Hepatic stellate cell (primary cell): Measurements from ENCODE around the gene COL5A3.

Source experiments
- DNase-seq: peaks from one replicate; pipeline ENCODE4 v3.0.0; 2011; ENCODE audit warnings: low spot score

Gene COL5A3

DNA sequence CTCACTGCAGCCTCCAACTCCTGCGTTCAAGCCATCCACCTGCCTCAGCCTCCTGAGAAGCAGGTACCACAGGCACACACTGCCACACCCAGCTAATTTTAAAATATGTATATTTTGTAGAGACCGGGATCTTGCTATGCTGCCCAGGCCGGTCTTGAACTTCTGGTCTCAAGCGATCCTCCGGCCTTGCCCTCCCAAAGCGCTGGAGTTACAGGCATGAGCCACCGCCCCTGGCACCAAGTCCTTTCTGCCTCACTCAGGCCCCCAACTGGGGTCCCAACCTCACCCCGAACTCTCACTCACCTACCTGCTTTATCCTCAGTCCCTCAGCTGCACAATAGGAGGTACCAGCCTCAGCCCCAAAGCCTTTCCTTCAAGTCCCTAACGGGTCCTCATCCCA lies 635 bp upstream of the COL5A3 start:
- DNase-seq = no peak

DNA sequence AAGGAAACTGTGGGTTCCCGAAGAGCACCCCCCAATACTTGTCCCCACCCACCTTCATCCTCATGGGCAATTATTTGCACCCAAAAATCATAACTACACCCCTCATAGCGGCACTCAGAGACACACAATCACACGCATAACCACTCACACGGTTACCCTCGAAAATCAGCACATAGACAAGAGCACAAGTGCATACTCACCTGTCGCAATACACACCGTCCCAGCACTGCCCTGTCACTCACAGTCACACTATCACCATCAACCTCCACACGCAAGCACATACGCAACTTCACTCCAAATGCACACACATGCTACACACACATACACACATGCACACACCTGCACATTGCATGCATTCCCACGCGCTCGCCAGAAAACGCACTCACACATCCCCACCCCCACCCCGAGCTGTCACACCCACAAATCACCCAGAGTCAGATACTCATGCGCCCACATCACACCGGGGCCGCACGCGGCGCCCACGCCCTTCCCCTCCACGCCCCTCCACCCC lies 535 bp downstream of the COL5A3 start:
- peak; percentile 47 for DNase-seq

DNA sequence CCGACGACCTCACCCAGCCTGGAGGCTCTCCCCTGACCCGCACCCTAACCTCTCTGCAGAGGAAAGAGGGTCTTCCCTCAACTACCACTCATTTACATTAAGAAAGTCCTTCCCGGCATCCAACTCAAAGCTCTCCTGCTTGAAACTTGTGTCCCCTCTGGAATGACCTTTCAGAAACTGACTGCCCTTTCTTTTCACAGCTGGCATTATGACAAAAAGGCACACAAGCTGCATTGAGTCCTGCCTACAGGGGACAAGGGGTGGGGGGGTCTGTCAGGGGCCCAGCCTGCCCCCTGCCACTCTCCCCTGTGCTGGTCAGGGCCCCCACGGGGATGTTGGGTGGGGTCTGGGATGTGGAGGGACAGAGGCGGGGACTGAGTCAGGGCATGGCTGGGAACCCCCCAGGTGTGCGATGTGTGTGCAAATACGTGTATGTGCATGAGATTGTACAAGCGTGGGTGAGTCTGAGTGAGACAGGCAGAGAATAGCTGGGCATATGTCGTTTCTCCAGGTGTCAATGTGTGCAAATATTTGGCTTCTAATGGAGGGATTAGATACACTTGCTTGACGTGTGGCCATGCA lies 2.0 kb downstream of the COL5A3 start:
- DNase-seq = peak; percentile 49

DNA sequence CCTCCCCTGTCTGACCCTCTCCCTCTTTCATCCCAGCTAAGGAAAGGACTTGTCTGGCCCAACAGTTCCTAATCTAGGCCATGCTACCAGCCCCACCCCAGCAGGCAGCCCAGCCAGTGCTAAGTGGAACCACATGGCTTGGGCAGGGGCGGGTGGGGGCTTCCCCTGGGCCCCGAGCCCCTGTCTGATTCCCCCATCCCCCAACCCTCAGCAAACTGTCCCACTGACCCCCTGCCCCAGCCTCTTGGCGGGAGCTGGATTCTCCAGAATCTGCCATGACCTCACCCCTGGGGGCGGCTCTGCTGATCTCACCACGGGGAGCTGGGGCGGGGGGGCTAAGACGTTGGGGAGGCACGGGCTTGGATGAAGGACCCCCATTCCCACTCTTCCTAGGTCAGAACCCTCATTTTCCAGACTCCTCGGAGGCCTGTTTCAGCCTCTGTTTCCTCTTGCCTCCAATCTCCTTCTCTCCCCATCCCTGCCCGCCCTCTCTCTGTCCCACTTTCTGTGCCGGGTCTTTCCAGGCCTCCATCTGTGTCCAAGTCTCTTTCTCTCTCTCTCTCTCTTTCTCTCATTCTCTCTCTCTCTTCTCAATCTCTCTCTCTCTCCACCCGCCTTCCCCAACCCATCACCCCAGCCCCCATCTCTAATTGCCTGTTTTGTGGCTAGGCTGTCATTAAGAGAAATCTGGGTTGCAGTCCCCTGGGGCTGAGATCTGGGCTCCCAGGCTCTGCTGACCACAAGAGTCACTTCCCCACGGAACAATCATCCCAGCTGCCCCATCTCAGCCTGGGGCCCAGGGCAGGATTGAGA lies 2.7 kb downstream of the COL5A3 start:
- peak; percentile 92 for DNase-seq

DNA sequence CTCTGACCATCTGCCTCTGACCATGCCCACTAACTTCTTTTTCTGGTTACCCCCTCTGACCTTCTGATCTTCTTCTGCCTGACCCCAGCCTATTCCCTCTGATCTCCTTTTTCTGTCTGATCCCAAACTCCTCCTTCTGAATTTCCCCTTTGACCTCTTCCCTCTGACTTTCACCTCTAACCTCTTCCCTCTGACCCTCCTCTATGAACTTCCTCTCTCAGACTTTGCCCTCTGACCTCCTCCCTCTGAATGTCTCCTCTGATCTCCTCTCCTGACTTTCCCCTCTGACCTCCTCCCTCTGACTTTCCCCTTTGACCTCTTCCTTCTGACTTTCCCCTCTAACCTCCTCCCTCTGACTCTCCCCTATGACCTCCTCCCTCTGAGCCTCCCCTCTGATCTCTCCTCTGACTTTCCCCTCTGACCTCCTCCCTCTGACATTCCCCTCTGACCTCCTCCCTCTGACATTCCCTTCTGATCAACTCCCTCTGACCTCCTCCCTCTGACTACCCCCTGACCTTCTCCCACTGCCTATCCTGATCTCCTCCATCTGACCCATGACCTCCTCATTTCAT lies 3.5 kb downstream of the COL5A3 start:
- DNase-seq = no peak

DNA sequence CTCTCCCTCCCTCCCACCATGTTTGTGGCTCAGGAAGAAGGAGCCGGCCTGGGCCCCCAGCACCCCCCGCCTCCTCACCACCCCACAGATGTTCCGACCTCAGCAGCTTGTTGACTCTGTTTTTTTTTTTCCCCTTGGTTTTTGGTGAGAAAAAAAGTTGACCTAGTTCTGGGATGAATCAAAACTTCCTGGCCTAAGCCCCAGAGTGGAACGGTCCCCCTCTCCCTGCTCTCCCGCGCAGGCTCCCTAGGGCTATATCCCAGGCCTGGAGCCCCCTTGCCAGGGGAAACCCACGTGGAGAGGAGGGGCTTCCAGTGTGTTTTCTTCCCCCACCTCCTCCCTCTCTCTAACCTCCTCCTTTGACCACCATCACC lies 4.0 kb downstream of the COL5A3 start:
- no peak for DNase-seq

DNA sequence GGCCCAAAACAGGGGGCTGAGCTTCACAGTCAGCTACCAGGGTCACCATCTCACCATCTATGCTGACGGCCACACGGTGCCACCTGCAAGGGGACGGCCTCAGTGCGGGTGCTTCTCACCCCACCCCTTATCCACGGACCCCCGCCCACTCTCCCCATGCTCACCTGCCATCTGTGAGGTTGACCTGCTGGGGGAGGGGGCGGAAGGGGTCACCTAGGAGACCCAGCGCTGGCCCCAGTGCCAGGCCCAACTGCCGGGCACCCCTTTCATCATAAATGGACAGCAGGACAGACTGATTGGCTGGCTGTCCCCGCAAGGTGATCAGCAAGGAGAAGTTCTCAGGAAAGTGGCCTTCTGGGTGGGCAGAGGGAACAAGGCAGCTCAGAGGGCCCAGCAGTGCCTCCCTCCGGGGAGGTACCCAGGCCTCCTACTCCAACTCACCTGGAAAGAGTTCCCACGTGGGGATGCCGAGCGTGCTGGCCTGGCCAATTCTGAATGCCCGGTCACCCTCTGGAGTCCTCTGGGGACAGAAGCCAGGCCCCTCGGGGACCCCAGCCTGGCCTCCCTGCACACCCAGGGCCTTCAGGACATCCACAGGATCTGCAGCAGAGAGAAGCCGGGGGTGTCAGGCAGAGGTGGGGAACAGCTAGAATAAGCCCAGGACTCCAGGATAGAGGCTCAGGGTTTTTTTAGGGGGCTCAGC lies 4.5 kb downstream of the COL5A3 start:
- DNase-seq = no peak

DNA sequence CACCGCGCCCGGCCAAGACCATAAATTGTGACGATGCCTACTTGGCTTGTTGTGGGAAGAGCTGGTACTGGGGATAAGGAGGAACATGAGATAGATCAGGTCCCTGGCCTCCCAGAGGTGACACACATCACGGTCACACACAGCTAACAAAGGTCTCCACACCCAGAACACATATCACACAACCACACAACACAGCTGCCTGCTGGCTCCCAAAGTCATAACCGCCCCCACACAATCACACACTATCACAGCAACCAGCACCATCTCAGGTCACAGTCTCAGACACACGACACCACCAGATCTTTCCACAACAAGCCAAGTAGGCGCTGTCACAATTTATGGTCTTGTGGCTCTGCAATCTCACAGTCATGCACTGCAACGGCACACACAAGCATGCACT lies 5.7 kb downstream of the COL5A3 start:
- no peak for DNase-seq

DNA sequence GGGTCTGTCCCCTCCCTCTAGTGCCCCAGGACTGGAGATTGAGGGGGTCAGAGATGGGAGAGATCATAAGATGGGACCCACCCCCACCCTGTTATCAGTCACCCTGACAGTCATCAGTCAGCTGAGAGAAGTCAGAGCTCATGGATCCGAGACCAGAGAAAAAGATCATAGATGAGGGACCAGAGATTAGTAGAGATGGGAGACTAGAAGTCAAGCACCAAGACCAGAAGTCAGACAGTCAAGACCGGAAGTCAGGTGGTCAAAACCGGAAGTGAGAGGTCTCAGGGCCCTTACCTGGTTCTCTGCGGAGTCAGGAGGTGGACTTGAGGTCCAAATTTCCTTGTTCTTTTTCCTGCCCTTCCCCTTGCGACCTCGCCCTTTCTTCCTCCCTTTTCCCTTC lies 7.0 kb downstream of the COL5A3 start:
- no peak for DNase-seq

DNA sequence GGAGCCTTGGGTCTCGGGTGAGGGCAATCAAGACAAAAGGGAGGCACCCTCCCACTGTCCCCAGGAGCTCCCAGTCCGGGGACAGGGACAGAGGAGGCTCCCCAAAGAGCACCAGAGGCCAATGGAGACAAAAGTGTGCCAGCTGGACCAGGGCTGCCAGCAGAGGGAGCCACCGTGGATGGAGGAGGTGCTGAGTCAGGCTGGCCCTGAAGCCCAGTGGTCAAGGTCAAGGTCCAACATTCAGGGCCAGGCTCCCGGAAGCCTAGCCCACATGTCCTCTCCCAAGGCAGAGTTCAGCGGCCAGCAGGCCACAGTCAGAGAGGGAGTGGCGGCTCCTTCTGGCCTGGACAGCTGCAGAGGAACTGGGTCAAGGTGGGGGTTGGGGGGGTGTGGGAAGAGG lies 8.4 kb downstream of the COL5A3 start:
- peak; percentile 65 for DNase-seq

DNA sequence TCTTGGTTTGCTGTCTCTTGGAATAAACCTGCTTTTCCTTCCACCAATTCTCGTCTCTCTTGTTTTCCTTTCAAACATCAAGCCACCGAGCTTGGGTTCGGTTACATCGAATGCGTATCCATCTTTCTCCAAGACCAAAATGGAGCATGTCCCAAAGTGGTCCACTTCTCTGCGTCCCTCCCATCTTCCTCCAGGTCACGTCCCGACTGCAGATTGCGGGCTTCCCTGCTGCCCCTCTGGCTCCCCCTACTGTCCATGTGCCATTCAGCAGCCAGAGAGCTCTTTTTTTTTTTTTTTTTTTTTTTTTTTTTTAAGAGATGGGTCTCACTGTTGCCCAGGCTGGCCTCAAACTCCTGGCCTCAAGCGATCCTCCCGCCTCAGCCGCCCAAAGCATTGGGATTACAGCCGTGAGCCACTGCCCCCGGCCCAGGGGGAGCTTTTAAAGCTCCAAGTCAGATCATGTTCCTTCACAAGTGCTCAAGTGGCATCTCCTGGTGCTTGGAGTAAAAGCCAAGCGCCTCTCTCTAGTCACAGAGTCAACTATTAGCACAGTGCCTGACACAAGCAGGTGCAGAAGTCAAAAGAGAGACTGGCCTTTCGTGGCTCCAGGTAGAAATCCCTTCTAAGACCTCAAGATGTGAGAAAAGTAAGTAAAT lies 10.0 kb downstream of the COL5A3 start:
- peak; percentile 86 for DNase-seq

DNA sequence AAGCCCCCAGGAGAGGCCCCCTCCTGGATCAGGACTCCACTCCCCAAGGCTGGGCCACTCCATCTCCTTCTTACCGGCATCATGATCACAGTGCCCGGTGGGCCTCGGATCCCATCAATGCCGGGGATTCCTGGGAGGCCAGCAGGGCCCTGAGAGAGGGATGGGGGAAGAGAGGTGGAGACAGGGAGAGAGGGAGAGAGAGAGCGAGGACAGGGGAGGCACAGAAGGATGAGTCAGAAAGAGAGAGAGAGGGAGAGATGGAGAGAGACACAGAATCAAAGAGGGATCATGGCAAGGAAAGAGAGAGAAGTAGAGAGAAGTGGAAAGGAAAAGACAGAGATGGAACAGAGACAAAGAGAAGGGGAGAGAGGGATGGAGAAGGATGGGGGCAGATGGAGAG lies 13.8 kb downstream of the COL5A3 start:
- no peak for DNase-seq

DNA sequence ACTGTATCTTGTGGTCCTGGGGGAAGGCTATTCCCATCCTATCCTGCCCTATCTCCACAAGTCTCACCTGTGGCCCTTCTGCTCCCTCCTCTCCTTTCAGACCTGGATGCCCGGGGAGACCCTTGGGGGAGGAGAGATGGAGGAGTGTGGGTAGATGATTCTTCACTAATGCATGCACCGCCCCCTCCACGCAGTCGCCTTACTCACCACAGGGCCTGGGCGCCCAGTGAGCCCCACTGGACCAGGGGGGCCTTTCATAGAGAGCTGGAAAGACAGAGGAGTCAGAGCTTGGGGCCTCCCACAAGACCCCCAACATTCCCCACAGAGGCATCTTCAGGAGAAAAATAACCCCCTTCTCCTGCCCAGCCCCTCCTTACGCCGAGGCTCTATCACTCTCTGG lies 14.3 kb downstream of the COL5A3 start:
- no peak for DNase-seq

DNA sequence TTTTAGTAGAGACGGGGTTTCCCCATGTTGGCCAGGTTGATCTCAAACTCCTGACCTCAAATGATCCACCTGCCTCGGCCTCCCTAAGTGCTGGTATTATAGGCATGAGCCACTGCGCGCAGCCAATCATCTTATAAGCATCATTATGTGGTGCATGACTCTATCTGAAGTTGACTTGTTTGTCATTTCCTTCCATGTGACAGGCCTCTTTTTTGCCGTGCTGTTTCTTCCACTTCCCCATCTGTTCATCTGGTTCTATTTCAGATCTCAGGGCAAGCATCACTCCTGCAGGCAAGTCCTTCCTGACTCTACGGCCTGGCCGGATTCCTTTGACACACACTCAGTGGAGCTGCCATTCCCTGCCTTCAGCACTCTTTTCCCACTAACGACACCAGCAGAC lies 15.2 kb downstream of the COL5A3 start:
- DNase-seq = no peak

DNA sequence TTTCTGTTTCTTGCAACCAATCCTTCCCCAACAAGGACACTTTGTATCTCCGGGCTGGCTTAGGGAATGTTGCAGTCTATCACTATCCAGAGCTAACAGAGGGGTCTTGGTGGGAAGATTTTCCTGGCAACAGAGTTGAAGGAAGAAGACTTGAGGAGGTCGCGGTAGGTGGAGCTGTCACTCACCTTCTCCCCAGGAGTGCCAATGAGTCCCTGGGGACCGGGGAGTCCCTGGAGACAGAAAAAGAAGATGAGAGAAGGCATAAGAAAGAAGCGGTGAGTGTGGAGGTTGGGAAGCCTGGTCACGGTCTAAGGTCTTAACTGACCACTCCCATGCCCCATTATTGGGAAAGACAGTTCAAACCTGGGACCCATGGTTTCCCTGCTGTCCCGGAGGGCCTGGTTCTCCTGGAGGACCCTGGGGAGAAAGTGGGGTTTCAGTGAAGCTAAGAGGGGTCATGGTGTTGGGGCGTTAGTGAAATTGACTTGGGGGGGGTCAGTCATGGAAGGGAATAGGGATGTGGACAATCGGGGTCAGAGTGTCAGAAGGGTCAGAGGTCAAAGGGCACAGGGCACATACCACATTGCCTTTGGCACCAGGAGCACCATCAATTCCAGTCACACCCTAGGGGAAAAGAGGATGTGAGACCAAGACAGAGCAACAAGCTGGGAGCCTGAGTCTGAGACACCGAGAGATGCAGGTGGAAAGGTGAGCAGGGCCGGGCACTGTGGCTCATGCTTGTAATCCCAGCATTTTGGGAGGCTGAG lies 18.7 kb downstream of the COL5A3 start:
- DNase-seq = no peak

DNA sequence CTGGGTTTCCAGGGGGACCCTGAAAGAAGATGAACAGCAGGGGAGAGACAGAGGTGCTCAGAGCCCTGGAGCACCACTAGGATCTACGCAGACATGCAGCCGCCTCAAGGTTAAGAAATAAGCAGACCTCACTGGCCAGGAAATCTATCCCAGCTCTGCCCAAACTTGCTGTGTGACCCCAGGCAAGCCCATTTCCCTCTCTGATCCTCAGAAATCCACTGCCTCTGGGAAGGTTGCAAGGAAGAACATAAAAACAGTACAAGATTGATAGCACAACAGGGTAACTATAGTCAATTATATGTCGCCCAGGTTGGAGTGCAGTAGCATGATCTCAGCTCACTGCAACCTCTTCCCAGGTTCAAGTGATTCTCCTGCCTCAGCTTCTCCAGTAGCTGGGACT lies 20.8 kb downstream of the COL5A3 start:
- DNase-seq = no peak

DNA sequence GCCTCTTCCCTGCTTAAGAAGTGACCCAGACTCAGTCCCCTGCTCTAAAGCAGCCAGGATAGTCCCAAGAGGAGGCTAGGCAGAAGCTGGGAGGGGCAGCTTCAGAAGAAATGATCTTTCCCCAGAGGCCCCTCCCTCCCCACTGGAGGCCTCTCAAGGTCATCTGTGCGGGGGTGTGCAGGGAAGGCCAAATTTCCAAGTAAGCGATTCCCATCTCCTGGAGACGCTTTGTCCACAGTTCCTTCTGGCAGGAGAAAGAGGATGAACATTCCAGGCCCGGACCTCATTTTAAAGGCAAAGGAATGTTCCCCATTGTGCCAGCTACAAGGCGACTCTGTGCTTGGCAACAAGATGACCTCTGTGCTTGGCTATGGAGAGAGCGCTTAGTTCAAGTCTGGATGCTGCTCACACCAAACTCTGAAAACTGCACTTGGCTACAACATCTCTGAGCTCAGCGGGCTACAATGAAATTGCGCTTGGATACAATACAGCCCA lies 23.5 kb downstream of the COL5A3 start:
- DNase-seq = peak; percentile 35

DNA sequence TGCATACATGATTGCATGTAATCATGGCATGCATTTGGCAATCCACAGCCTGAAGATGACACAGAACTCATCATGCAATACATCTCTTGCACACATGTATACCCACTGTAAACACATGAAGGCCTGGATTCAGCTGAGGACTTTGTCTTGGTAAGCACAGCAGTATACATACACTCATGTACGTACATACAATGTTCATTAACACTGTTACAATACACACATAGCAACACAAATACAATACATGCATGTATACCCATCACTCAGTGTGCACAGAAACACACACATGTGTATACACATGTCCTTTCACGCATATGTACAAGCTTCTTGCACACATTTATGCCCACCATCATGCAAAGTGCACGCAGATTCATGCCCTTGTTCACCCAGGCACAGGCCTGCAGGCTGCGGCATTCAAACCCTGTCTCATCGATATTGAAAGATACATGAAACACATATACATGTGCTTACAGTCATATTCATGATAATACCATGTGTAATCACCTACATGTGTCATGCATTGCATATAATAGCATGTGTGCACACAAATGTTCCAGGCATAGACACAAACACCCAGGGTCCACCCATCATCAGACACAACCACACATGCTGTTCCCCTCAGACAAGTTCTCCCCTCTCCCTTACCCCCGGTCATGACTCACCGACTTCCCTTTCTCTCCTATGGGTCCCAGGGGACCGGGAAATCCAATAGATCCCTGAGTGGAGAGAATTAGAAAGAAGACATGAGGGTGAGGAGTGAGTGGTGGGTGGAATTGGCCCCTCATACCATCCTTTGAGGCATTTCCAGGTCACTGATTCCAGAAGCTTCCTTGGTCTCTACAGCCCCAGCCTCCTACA lies 28.7 kb downstream of the COL5A3 start:
- DNase-seq = peak; percentile 46

DNA sequence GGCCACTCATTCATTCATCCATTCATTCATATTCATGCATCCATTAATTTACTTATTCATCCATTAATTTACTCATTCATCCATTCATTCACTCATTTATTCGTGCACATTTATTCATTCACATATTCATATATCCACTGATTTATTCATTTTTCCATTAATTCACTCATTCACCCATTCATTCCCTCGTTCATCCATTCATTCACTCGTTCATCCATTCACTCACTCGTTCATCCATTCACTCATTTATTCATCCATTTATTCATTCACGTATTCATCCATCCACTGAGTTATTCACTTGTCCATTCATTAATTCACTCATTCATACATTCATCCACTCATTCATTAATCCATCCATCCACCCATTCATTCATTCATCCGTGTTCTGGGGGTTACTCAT lies 38.2 kb downstream of the COL5A3 start:
- DNase-seq = no peak

DNA sequence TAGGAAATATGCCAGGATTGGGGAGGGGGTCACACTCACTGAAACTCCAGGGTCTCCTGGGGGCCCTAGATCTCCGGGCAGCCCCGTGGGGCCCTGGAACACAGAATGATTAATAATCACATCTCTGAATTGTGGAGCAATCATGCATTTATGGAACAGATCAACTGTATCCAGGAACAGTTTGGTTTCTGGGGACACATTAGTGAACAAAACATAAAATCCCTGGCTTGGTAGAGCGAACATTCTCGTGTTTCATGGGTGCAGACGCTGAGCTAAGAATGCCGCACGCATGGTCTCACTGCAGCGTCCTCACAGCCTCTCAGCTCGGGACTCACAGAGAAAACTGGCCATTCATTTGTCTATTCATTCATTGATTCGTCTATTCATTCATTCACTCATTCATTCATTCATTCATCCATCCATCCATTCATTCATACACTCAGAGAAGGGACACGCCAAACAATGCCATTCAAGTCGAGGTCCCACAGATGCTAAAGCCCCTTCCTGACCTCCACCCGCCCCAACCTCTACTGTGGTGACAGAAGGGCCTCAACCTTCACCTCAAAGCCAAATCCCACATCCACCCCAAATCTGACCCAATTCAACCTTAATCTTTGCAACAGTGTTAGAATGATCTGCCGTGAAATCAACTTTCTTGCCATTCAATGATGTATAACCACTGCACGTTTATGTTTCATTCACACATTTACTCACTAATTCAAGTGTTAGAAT lies 39.0 kb downstream of the COL5A3 start:
- DNase-seq = no peak
